NT2/D1 (cell line): ENCODE data around the gene TMEM158.

ENCODE experiments used
- DNase-seq: peaks from one replicate; pipeline ENCODE4 v3.0.0-alpha.2; 2011; ENCODE audit warnings: low read depth, low spot score
- H3K27me3 ChIP-seq: 2 replicates; pipeline ENCODE4 v1.6.0; 2011; ENCODE audit warnings: mild to moderate bottlenecking; ENCODE audit not compliant: insufficient read length, insufficient read depth
- H3K36me3 ChIP-seq: 2 replicates; pipeline ENCODE4 v1.6.1; 2011; ENCODE audit warnings: mild to moderate bottlenecking, low read length, mixed read lengths; ENCODE audit not compliant: insufficient read depth, insufficient read length
- H3K4me1 ChIP-seq: 2 replicates; pipeline ENCODE4 v1.5.1; 2011; ENCODE audit not compliant: insufficient read depth, insufficient read length
- H3K4me3 ChIP-seq: 2 replicates; pipeline ENCODE4 v1.5.1; 2011; ENCODE audit warnings: low read depth; ENCODE audit not compliant: insufficient read length
- H3K9ac ChIP-seq: 2 replicates; pipeline ENCODE4 v1.6.0; 2011; ENCODE audit warnings: low read depth; ENCODE audit not compliant: insufficient read length
- H3K9me3 ChIP-seq: 2 replicates; pipeline ENCODE4 v1.5.1; 2011; ENCODE audit warnings: mild to moderate bottlenecking, low read length; ENCODE audit not compliant: insufficient read depth
- SUZ12 ChIP-seq: IDR thresholded peaks from 2 replicates; pipeline ENCODE4 v1.6.1; 2011; ENCODE audit not compliant: insufficient read length, insufficient read depth; ENCODE audit errors: extremely low read depth
- YY1 ChIP-seq: IDR thresholded peaks from 2 replicates; pipeline ENCODE4 v1.6.1; 2011; ENCODE audit not compliant: insufficient read length, insufficient read depth
- ZNF274 ChIP-seq: IDR thresholded peaks from 2 replicates; pipeline ENCODE4 v1.6.1; 2011; ENCODE audit warnings: mild to moderate bottlenecking, low read depth, low read length

The TMEM158 gene

DNA sequence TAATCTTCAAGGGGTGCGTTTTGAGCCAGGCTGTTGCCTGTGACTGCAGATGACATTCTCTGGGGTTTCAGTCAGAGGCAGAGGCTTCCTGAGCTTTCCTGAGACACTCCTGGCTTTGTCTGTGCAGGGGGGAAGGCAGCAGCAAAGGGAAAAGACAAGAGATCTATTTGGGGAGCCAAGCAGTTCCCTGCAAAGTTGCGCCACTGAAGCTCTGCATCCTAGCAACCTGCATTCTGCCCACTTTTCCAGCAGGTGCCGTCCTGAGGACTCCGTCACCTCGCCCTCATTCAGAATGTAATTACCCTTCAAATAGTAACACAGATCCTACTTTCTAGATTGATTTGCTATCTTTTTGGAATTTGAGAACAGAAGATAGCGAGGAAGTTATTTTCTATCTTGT is 1.9 kb upstream of the TMEM158 start:
- no peak overlapping the region for H3K9ac ChIP-seq
- H3K9me3 ChIP-seq, result no peaks in the 10 kb centered on the region
- H3K4me1 ChIP-seq, result no peaks in the 10 kb centered on the region
- H3K36me3 ChIP-seq, result no peaks in the 10 kb centered on the region
- no peak for TF ChIP-seq YY1
- no peak for TF ChIP-seq ZNF274
- no peak for TF ChIP-seq SUZ12
- no peak overlapping the region for H3K4me3 ChIP-seq
- no peak for DNase-seq
- peaks cover 12% of the 10 kb centered on the region for H3K27me3 ChIP-seq

DNA sequence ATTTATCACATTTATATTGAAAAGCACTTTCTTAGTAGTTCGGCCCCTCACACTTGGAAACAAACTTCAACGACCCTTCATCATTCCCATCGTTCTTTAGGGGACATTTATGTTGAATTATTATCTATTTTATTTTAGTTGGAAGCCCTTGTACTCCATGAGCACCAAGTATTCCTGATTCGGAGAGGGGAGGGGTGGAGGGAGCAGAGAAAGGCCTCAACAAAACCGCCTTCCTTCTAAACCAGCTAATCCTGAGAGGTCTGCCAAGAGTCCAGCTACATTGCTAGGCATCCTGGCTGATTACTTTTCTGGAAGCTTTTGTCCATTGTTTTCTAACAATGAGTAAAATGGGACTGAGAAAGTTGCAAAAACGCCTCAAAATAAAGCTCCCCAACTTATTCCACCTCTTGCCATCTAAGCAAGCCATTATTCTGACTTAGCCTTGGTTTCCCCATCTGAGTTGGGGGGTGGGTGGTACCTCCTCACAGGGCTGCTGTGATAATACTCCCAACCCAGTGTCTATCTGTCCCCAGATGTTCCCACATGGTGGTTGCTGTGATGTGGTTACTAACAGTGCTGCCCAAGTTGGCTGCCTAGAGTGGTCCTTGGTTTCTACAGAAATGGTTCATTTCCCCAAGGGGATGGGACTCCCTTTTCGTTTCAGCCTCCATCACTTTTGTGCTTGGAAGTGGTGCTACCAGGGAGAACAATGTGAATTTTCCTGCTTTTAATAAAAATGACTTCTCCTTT is 1.2 kb upstream of the TMEM158 start:
- no peak for DNase-seq
- Histone ChIP-seq H3K4me1 (no peaks in the 10 kb centered on the region), H3K4me3 (no peak overlapping the region), H3K36me3 (peaks cover 5% of the 10 kb centered on the region), H3K9me3 (no peaks in the 10 kb centered on the region), H3K9ac (no peak overlapping the region), H3K27me3 (peaks cover 12% of the 10 kb centered on the region)
- TF ChIP-seq YY1 (no peak), ZNF274 (no peak), SUZ12 (no peak)

DNA sequence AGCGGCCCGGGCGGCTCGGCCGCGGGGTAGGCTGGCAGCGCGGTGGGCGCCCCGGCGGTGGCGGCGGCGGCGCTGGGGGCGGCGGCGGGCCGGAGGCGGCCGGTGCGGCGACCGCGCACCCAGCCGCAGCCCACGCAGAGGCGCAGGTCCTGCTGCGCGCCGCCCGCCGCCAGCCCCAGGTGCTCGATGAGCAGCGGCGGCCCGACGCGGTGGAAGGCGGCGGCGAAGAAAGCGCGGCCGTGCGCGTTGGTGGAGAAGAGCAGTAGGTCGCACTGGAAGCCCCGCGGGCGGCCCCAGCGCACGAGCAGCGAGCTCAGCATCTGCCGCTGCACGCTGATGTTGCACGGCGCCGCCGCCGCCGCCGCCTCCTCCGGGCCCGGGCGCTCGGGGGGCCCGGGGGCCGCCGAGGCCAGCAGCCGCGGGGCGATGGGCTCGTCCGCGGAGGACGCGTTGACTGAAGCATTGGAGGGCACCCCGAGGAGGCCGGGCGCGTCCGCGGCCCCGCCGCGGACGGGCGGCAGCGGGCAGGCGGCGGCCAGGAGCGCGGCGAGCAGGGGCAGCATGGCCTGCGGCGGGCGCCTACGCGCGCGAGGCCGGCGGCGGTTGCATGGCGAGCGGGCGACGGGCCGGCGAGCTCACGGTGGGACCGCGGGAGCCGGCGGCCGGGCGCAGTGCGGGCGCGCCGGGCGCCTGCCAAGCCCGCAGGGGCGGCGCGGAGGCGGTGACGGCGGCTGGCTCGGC is 452 bp downstream of the TMEM158 start:
- H3K4me1 ChIP-seq, result no peaks in the 10 kb centered on the region
- DNase-seq, result no peak
- peak overlapping the region; percentile 86 for H3K9ac ChIP-seq
- peak overlapping the region; percentile 64 for H3K4me3 ChIP-seq
- no peak for TF ChIP-seq SUZ12
- TF ChIP-seq YY1, result no peak
- no peak for TF ChIP-seq ZNF274
- H3K36me3 ChIP-seq, result peaks cover 8% of the 10 kb centered on the region
- no peaks in the 10 kb centered on the region for H3K9me3 ChIP-seq
- H3K27me3 ChIP-seq, result peaks cover 12% of the 10 kb centered on the region

DNA sequence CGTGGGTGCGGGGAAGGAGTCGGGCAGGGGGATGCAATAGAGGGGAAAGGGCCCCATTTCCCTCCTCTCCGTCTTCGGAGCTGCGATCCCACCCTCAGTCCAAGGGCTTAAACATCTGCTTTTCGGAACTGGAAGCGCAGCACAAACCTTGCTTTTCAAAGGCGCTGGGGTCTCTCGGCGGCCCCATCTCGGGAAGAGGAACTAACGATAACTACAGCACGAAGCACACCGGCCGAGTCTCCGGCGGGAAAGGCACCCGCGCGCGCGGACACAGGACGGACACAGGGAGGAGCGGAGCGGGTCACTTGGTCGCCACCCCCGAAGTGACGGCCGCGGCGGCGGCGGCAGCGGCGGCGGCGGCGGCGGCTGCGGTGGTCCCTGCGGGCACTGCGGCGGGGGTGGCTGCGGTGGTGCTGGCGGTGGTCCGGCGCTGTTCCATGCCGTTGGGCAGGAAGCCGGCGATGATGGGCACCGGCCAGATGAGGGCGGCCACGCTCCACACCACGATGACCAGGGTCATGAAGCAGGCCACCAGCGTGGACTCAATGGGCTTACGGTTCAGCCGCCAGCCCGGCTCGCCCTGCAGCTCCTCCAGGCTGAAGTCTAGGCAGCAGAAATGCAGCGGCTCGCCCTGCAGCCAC is 1.1 kb downstream of the TMEM158 start:
- Histone ChIP-seq H3K9me3 (no peaks in the 10 kb centered on the region), H3K27me3 (peaks cover 12% of the 10 kb centered on the region), H3K9ac (peak overlapping the region; percentile 86), H3K4me1 (no peaks in the 10 kb centered on the region), H3K4me3 (peak overlapping the region; percentile 64), H3K36me3 (peaks cover 8% of the 10 kb centered on the region)
- peak; percentile 68 for DNase-seq
- TF ChIP-seq ZNF274 (no peak), SUZ12 (no peak), YY1 (no peak)

DNA sequence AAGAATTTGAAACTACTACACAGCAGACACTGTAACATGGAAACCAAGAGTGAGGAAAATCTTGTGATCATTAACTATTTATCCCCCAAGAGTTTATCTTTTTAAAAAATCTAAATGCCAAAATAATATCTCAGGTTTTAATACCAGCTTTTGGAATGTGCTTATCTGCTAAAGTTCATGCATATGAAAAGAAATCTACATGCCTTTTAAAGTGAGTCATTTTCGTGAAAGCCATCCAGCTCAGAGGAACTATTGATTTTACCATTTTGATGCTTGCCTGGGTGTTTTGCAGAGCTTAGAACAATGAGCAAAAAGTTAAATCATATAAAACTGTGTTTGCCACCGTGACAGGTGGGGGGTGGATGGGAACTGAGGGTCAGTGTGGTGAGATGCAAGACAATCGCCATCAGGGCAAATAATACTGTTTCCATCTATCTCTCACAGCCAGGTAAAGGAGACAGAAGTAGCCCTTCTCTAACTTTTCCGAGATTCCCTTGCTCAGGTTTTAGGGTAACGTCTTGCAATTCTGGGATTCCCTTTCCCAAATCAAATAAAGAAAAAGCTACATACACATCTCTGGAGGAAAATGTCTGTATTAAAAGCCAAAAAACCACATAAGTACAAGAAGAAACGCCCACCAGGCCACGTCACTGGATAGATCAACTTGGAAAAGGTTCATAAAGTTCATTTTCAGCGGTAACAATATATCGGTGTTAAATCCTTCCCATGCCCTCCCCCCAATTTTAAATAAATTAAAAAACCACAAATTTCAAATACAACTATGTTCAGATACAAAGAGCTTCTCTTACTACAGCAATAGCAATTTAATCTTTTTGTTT is 2.0 kb downstream of the TMEM158 start:
- H3K9me3 ChIP-seq, result no peaks in the 10 kb centered on the region
- no peak for DNase-seq
- TF ChIP-seq YY1 (no peak), ZNF274 (no peak)
- peaks cover 8% of the 10 kb centered on the region for H3K36me3 ChIP-seq
- peak overlapping the region; percentile 82 for H3K9ac ChIP-seq
- peak overlapping the region; percentile 64 for H3K4me3 ChIP-seq
- H3K27me3 ChIP-seq, result peaks cover 12% of the 10 kb centered on the region
- peaks cover 5% of the 10 kb centered on the region for H3K4me1 ChIP-seq

DNA sequence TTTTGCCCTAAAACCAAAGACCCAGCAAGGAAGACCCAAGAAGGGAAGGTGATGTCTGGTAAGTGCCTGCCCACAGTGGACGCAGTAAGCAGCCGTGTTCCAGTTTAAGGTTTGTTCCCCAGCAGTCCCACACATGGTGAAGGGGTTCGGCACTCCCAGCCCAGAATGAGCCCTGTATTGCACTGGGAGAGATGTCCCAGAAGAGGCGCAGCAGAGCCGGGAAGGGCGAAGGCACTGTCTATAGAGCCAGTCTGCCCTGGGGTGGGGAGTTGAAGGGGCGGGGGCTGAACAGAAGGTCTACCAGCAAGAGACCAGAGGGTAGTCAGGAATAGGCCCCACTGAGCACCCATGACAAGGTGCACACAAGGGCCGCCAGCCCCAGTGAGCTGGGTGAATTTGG is 6.4 kb downstream of the TMEM158 start:
- no peak for DNase-seq
- H3K4me1 ChIP-seq, result peaks cover 14% of the 10 kb centered on the region
- H3K27me3 ChIP-seq, result no peaks in the 10 kb centered on the region
- H3K36me3 ChIP-seq, result peaks cover 8% of the 10 kb centered on the region
- no peak overlapping the region for H3K4me3 ChIP-seq
- TF ChIP-seq SUZ12 (no peak), ZNF274 (no peak), YY1 (no peak)
- no peak overlapping the region for H3K9ac ChIP-seq
- no peaks in the 10 kb centered on the region for H3K9me3 ChIP-seq
